HepG2 (cell line): ENCODE measurements around the gene RPSA. TPM values are rescaled to one million over a fixed set of nuclear protein-coding genes. Genes with fewer than 3 reads are reported as not detected.

ENCODE experiments used
- ATAC-seq: fragments of 200-7000 bp; cut with Tn5 transposase; 3 replicates; pipeline ENCODE4 v1.9.1; 2020; ENCODE audit warnings: mild to moderate bottlenecking, moderate library complexity
- BruUV-seq: library from RNA; stranded (reverse); fragments of 400-500 nt; replicated peaks from 2 replicates; lab custom pipeline; 2021; lab: Mats Ljungman, UMichigan
- CTCF ChIA-PET: fragments of 300-600 bp; formaldehyde crosslinking; extraction: SDS; loops from one replicate; lab custom pipeline; 2021; ENCODE audit warnings: low total read pairs, inconsistent platforms, low intra/inter-chr PET ratio; lab: Yijun Ruan, JAX
- POLR2A ChIA-PET: fragments of 350-600 bp; sonication (Branson Sonifier 250); formaldehyde crosslinking; loops from one replicate; lab custom pipeline; 2020; ENCODE audit warnings: antibody characterized with exemption, inconsistent platforms; lab: Yijun Ruan, JAX
- DNase-seq: peaks from one replicate; pipeline ENCODE4 v3.0.0-alpha.2; 2015; ENCODE audit warnings: low spot score
- FAIRE-seq: peaks from 3 replicates; lab custom pipeline; 2011; peaks lifted over from hg19 to GRCh38; lab: Jason Lieb, UNC
- H2AFZ ChIP-seq: one replicate; pipeline ENCODE4 v1.6.1; 2011; ENCODE audit warnings: low read length, inconsistent platforms
- H3K27ac ChIP-seq: fragments of 300-600 bp; 3 replicates; pipeline ENCODE4 v1.8.0; 2011; ENCODE audit warnings: mixed run types, mild to moderate bottlenecking, mixed read lengths, low read length, inconsistent platforms; ENCODE audit not compliant: insufficient read depth; ENCODE audit errors: extremely low read length
- H3K27me3 ChIP-seq, 2 experiments: fragments of 200-600 bp in 1 of 2; 2 replicates in 1 of 2; 3 replicates in 1 of 2; pipeline versions ENCODE4 v1.6.0 to v1.8.0; 2011; ENCODE audit warnings: low read length in 2 of 2, mild to moderate bottlenecking in 2 of 2, moderate library complexity in 2 of 2, inconsistent platforms in 1 of 2; ENCODE audit not compliant: insufficient read depth in 2 of 2, control insufficient read depth in 1 of 2
- H3K36me3 ChIP-seq, 2 experiments: fragments of 200-600 bp in 1 of 2; replicated peaks in 1 of 2; 2 replicates in 1 of 2; 3 replicates in 1 of 2; pipeline versions ENCODE4 v1.5.1 to v1.8.0; 2011; ENCODE audit warnings: low read length in 2 of 2, inconsistent platforms in 1 of 2; ENCODE audit not compliant: insufficient read depth in 2 of 2, control insufficient read depth in 1 of 2
- H3K4me1 ChIP-seq: 2 replicates; pipeline ENCODE4 v1.5.1; 2012; ENCODE audit warnings: low read length, inconsistent platforms; ENCODE audit not compliant: insufficient read depth
- H3K4me2 ChIP-seq: 2 replicates; pipeline ENCODE4 v1.6.0; 2011; ENCODE audit warnings: low read depth, low read length, inconsistent platforms
- H3K4me3 ChIP-seq, 3 experiments: fragments of 200-600 bp in 1 of 3; sonication (generic), shearing (Covaris generic) in 1 of 3; replicated peaks in 1 of 3; 2 replicates each; pipeline ENCODE4 v1.5.1; 2011 to 2016; ENCODE audit warnings: low read length in 3 of 3, inconsistent platforms in 2 of 3, low read depth in 2 of 3, mild to moderate bottlenecking in 2 of 3, control low read depth in 1 of 3, mixed read lengths in 1 of 3; ENCODE audit not compliant: insufficient read depth in 1 of 3
- H3K79me2 ChIP-seq: one replicate; pipeline ENCODE4 v1.6.1; 2011; ENCODE audit warnings: low read length, inconsistent platforms; ENCODE audit not compliant: insufficient read depth
- H3K9ac ChIP-seq: 2 replicates; pipeline ENCODE4 v1.6.0; 2011; ENCODE audit warnings: mild to moderate bottlenecking, low read depth, low read length, inconsistent platforms; ENCODE audit not compliant: insufficient read depth
- H3K9me3 ChIP-seq: 2 replicates; pipeline ENCODE4 v1.5.1; 2012; ENCODE audit warnings: mild to moderate bottlenecking, low read length
- H4K20me1 ChIP-seq: 2 replicates; pipeline ENCODE4 v1.6.0; 2011; ENCODE audit warnings: inconsistent platforms, mild to moderate bottlenecking, low read length, moderate library complexity; ENCODE audit not compliant: insufficient read depth
- ATF7-NPFF ChIP-seq: sonication (generic); formaldehyde crosslinking; IDR thresholded peaks from 2 replicates; pipeline ENCODE4 v1.8.1; 2023; ENCODE audit warnings: mild to moderate bottlenecking, low read depth, missing genetic modification reagents, moderate library complexity
- KLF9 ChIP-seq: IDR thresholded peaks from 2 replicates; pipeline ENCODE4 v1.6.1; 2016; ENCODE audit warnings: low read depth
- MYPOP ChIP-seq: sonication (generic); formaldehyde crosslinking; IDR thresholded peaks from 2 replicates; pipeline ENCODE4 v1.8.1; 2023; ENCODE audit warnings: mild to moderate bottlenecking, moderate library complexity, missing genetic modification reagents
- NFATC3 ChIP-seq: sonication (generic); formaldehyde crosslinking; IDR thresholded peaks from 2 replicates; pipeline ENCODE4 v1.5.1; 2020; ENCODE audit warnings: mild to moderate bottlenecking, missing genetic modification reagents
- NFYB ChIP-seq: sonication (generic); formaldehyde crosslinking; IDR thresholded peaks from 2 replicates; pipeline ENCODE4 v1.4.0; 2020; ENCODE audit warnings: missing genetic modification reagents
- NFYC ChIP-seq: IDR thresholded peaks from 2 replicates; pipeline ENCODE4 v1.6.1; 2016; ENCODE audit warnings: missing genetic modification reagents, missing compliant biosample characterization
- POLR2AphosphoS2 ChIP-seq: IDR thresholded peaks from 2 replicates; pipeline ENCODE4 v1.6.1; 2011; ENCODE audit warnings: low read depth, low read length, improper control_type of control experiment
- REXO4 ChIP-seq: sonication (generic); formaldehyde crosslinking; IDR thresholded peaks from 2 replicates; pipeline ENCODE4 v1.8.0; 2022; ENCODE audit warnings: missing genetic modification reagents, mild to moderate bottlenecking, borderline replicate concordance
- RFX3 ChIP-seq: IDR thresholded peaks from 2 replicates; pipeline ENCODE4 v1.6.1; 2016; ENCODE audit warnings: missing biosample characterization, missing genetic modification reagents
- TCF12 ChIP-seq, 2 experiments: fragments of 450-650 bp in 1 of 2; sonication (generic) in 1 of 2; formaldehyde crosslinking in 1 of 2; IDR thresholded peaks; 2 replicates each; pipeline versions ENCODE4 v1.6.1 to v1.8.0; 2017 to 2022; ENCODE audit warnings: antibody characterized with exemption in 1 of 2, mild to moderate bottlenecking in 1 of 2, missing genetic modification reagents in 1 of 2, moderate library complexity in 1 of 2
- ZC3H13 ChIP-seq: sonication (generic); formaldehyde crosslinking; IDR thresholded peaks from 2 replicates; pipeline ENCODE4 v1.8.1; 2023; ENCODE audit warnings: mild to moderate bottlenecking, missing genetic modification reagents, moderate library complexity
- ZFP1 ChIP-seq: IDR thresholded peaks from 2 replicates; pipeline ENCODE4 v1.6.1; 2016
- ZFX ChIP-seq: sonication (generic); formaldehyde crosslinking; IDR thresholded peaks from 2 replicates; pipeline ENCODE4 v1.4.0; 2020; ENCODE audit warnings: mild to moderate bottlenecking, low read depth, missing genetic modification reagents, moderate library complexity
- ZNF10 ChIP-seq: sonication (generic); formaldehyde crosslinking; IDR thresholded peaks from 2 replicates; pipeline ENCODE4 v1.4.0; 2020; ENCODE audit warnings: mild to moderate bottlenecking, low read depth, missing genetic modification reagents, borderline replicate concordance
- ZNF160 ChIP-seq: sonication (generic); formaldehyde crosslinking; IDR thresholded peaks from 2 replicates; pipeline ENCODE4 v1.8.0; 2022; ENCODE audit warnings: mild to moderate bottlenecking, inconsistent platforms, missing genetic modification reagents
- ZNF788 ChIP-seq: sonication (generic); formaldehyde crosslinking; IDR thresholded peaks from 2 replicates; pipeline ENCODE4 v1.5.0; 2020; ENCODE audit warnings: mild to moderate bottlenecking, missing genetic modification reagents, borderline replicate concordance
- WGBS: methylation state at CpG from one replicate; pipeline ENCODE4 v1.1.6; 2017; ENCODE audit warnings: low lambda C conversion rate; 5-methylcytosine and 5-hydroxymethylcytosine counted together
- in situ Hi-C: cut with HindIII; loops from 2 replicates; pipeline ENCODE4 v1.10.0; 2017; ENCODE audit warnings: low pct_unique_long_range_greater_than_20kb; ENCODE audit not compliant: extremely low pct_ligation_motif_present
- intact Hi-C: fragments of 100-400 bp; cut with micrococcal nuclease; formaldehyde crosslinking; loops from one replicate; pipeline ENCODE4 v1.10.0; 2022; ENCODE audit not compliant: unreplicated experiment
- polyA plus RNA-seq, 8 experiments: library from polyadenylated mRNA; depleted of rRNA in 3 of 8; stranded (reverse) in 7 of 8; unstranded in 1 of 8; fragments of >200 nt; fragmentation: Illumina TruSeq in 4 of 8; extraction: Trizol in 4 of 8; gene quantifications; 2 replicates each; pipeline versions ENCODE4 v1.2.1 to v1.2.3, GENCODE V29; 2011 to 2016; ENCODE audit warnings: low read depth in 4 of 8, missing spikeins in 1 of 8, mixed read lengths in 1 of 8; ENCODE audit not compliant: insufficient read depth in 1 of 8
- total RNA-seq, 5 experiments: library from RNA; depleted of rRNA; stranded (reverse); fragments of >200 nt; fragmentation: Illumina TruSeq; extraction: Trizol; gene quantifications; 2 replicates each; pipeline ENCODE4 v1.2.3, GENCODE V29; 2016; ENCODE audit warnings: low read depth in 1 of 5
- TF ChIP-seq, protein P1 (sequence below): IDR thresholded peaks from 2 replicates; pipeline ENCODE4 v1.6.1; 2016; ENCODE audit warnings: missing compliant biosample characterization, missing genetic modification reagents, borderline replicate concordance

Gene RPSA
- total and polyA plus RNA-seq, 2 of the 13 experiments (the other 11 are each of a cell fraction or from before 2014, with no cell fraction given) = 1,683 to 3,226 TPM

DNA sequence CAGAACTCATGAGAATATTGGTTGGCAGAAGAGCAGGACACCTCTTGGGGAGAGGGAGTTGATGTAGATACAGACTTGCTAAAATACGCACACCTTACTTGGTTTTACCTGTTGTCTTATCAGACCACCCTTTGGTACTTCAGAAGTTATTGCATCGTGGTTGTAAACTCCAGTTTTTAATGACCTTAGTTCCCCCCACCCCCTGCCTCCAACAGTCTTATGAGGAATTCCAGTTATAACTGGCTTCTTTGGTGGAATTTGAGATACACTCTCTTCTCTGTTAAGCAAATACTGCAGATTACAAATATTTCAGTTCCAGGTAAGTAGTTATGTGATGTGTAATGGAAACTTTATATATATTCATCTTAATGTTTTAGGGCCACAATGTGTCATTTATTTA, 18.4 kb upstream of the RPSA start:
- WGBS = 89% methylated on average over 2 of the region's 2 CpGs
- Histone ChIP-seq H3K79me2 (peaks cover 50% of the 10 kb centered on the region), H3K9ac (no peak overlapping the region), H3K27me3 (no peaks in the 10 kb centered on the region), H4K20me1 (peaks cover 33% of the 10 kb centered on the region), H3K4me2 (no peak overlapping the region), H3K27ac (no peak overlapping the region), H3K9me3 (no peaks in the 10 kb centered on the region), H3K4me1 (peaks cover 36% of the 10 kb centered on the region), H3K36me3 (peaks cover 13 to 41% of the 10 kb centered on the region in 2 experiments), H2AFZ (no peak overlapping the region), H3K4me3 (no peak overlapping the region)
- BruUV-seq = no TSS peak
- intact Hi-C loops = no loop called here
- ATAC-seq (no peak), DNase-seq (no peak), FAIRE-seq (no peak)
- ChIA-PET CTCF (no interaction called here), POLR2A (interaction anchor here (0.9 kb wide), 1 partner anchor 20 kb away, joined by 3 read pairs; no protein-coding TSS in a partner anchor)
- TF ChIP-seq NFYC (no peak), ZC3H13 (CRISPR knock-in tag) (no peak), ZFX (CRISPR knock-in tag) (no peak), NFYB (CRISPR knock-in tag) (no peak), KLF9 (CRISPR knock-in tag) (no peak), ZNF788 (CRISPR knock-in tag) (no peak), RFX3 (CRISPR knock-in tag) (no peak), TCF12 (IDR thresholded peaks at IDR 0.05) (no peak), TCF12 (CRISPR knock-in tag; IDR thresholded peaks at IDR 0.05) (no peak), ZNF10 (CRISPR knock-in tag) (no peak)
- in situ Hi-C loops = loop anchor here (10.0 kb wide), 1 partner anchor 203 kb away; no protein-coding TSS in a partner anchor

DNA sequence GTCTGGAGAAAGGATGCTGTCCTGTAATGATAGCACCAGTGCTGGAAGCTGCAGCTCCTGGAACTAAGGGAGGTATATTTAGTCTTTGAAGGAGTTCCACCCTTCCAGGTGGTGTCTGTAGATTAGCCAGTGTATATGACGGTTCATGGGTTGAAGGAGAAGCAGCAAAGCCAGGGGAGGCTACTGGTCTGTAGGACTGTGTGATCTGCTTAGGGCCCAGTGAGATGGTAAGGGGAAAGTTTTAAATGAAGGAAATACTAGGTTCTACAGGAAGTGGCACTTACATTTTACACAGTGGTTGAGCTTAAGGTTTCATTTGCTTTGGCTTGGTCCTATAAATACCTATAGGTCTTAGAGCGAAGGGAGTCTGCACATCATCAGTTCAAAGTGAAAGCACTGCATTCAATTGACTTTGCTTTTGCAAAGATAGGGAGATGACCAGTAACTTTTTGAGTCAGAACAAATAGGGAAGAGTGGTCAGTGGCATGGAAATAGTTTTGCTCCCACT, 17.7 kb upstream of the RPSA start:
- in situ Hi-C loops (loop anchor here (10.0 kb wide), 1 partner anchor 204 kb away; no protein-coding TSS in a partner anchor), intact Hi-C loops (no loop called here)
- H3K36me3 ChIP-seq = peaks cover 13 to 47% of the 10 kb centered on the region in 2 experiments
- H3K4me2 ChIP-seq = no peak overlapping the region
- TF ChIP-seq POLR2AphosphoS2 (no peak), ZFP1 (CRISPR knock-in tag) (no peak), REXO4 (CRISPR knock-in tag) (no peak), NFATC3 (no peak), ATF7-NPFF (no peak), MYPOP (CRISPR knock-in tag) (no peak), ZNF160 (CRISPR knock-in tag) (no peak)
- TF ChIP-seq, protein P1, sequence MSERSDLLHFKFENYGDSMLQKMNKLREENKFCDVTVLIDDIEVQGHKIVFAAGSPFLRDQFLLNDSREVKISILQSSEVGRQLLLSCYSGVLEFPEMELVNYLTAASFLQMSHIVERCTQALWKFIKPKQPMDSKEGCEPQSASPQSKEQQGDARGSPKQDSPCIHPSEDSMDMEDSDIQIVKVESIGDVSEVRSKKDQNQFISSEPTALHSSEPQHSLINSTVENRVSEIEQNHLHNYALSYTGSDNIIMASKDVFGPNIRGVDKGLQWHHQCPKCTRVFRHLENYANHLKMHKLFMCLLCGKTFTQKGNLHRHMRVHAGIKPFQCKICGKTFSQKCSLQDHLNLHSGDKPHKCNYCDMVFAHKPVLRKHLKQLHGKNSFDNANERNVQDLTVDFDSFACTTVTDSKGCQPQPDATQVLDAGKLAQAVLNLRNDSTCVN = no peak
- POLR2A ChIA-PET = interaction anchor here (0.9 kb wide), 1 partner anchor 19 kb away, joined by 3 read pairs; no protein-coding TSS in a partner anchor
- H3K4me3 ChIP-seq = no peak overlapping the region
- DNase-seq (no peak), ATAC-seq (no peak), FAIRE-seq (no peak)
- no peak overlapping the region for H3K27ac ChIP-seq
- no TSS peak for BruUV-seq
- H3K9ac ChIP-seq = no peak overlapping the region
- peaks cover 36% of the 10 kb centered on the region for H3K4me1 ChIP-seq
- no peaks in the 10 kb centered on the region for H3K9me3 ChIP-seq
- WGBS = 98% methylated on average over 2 of the region's 2 CpGs
- peaks cover 33% of the 10 kb centered on the region for H4K20me1 ChIP-seq
- no peaks in the 10 kb centered on the region for H3K27me3 ChIP-seq
- H3K79me2 ChIP-seq = peaks cover 49% of the 10 kb centered on the region
- CTCF ChIA-PET = no interaction called here
- H2AFZ ChIP-seq = no peak overlapping the region
